ENCODE measurements around the gene DNAL1.

DNA sequence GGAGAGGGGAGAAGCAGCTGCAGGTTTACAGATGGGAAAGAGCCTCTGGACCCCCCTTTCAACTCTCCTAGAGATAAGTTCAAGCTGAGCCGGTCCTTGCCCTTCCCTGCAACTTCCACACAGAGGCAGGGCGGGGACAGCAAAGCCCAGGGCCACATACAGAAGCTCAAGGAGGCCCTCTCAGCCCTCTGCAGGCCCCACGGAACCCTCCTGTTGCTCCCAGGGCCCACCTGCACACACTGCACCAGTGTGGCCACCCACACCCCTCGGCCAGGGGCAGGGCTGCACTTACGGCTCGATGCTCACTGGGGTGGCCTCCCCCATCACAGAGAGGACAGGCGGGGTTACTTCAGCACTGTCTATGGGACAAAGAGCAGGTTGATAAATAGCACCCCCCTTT, 82.4 kb downstream of the DNAL1 start:
- TF ChIP-seq CTCF (IDR thresholded peaks at IDR 0.05) (no peak), POLR2AphosphoS5 (IDR thresholded peaks at IDR 0.05) (no peak)
